ENCODE data around the gene BLTP3A.

Gene BLTP3A

GRCh38 chr6:34774967-34775366 lies 16.9 kb upstream of the BLTP3A start:
- TF ChIP-seq NFIC (IDR thresholded peaks at IDR 0.05) (no peak), ZBTB7A (IDR thresholded peaks at IDR 0.05; ENCODE audit: low read depth) (no peak), USF1 (IDR thresholded peaks at IDR 0.05) (no peak), EGR1 (IDR thresholded peaks at IDR 0.05) (no peak), TEAD4 (IDR thresholded peaks at IDR 0.05) (no peak), MAX (IDR thresholded peaks at IDR 0.05) (no peak), TCF12 (IDR thresholded peaks at IDR 0.05; ENCODE audit: low read depth) (no peak), RAD21 (IDR thresholded peaks at IDR 0.05; ENCODE audit: low read depth) (no peak), FOXM1 (IDR thresholded peaks at IDR 0.05; ENCODE audit: borderline replicate concordance, low read depth) (no peak)

- TF ChIP-seq USF1 (IDR thresholded peaks at IDR 0.05) (no peak), EP300 (IDR thresholded peaks at IDR 0.05; ENCODE audit: borderline replicate concordance) (no peak)
Observed at GRCh38 chr6:34788111-34788510, 3.8 kb upstream of the BLTP3A start.

- TF ChIP-seq RAD21 (IDR thresholded peaks at IDR 0.05; ENCODE audit: low read depth) (peak; percentile 31; the same call in 1 of the 2 replicates), USF1 (IDR thresholded peaks at IDR 0.05) (no peak)
Observed at GRCh38 chr6:34791164-34791700, 651 bp upstream of the BLTP3A start.

- TF ChIP-seq RAD21 (IDR thresholded peaks at IDR 0.05; ENCODE audit: low read depth), result no peak
- TF ChIP-seq CEBPB (IDR thresholded peaks at IDR 0.05), result peak; percentile 75
- no peak for TF ChIP-seq EGR1 (IDR thresholded peaks at IDR 0.05)
- TF ChIP-seq TEAD4 (IDR thresholded peaks at IDR 0.05), result no peak
- no peak for TF ChIP-seq YY1 (IDR thresholded peaks at IDR 0.05; ENCODE audit: low read depth)
- 0 out of 2 replicates have a peak, but pooled peaks have one; percentile 3 for TF ChIP-seq MAX (IDR thresholded peaks at IDR 0.05)
- no peak for TF ChIP-seq EP300 (IDR thresholded peaks at IDR 0.05; ENCODE audit: borderline replicate concordance)
Observed at GRCh38 chr6:34792605-34793500, 970 bp downstream of the BLTP3A start.

GRCh38 chr6:34793877-34794276 lies 2.0 kb downstream of the BLTP3A start:
- no peak for TF ChIP-seq CREB1 (IDR thresholded peaks at IDR 0.05; ENCODE audit: low read depth)
- no peak for TF ChIP-seq TEAD4 (IDR thresholded peaks at IDR 0.05)
- TF ChIP-seq FOXM1 (IDR thresholded peaks at IDR 0.05; ENCODE audit: borderline replicate concordance, low read depth), result no peak
- no peak for TF ChIP-seq ZBTB7A (IDR thresholded peaks at IDR 0.05; ENCODE audit: low read depth)
- TF ChIP-seq RAD21 (IDR thresholded peaks at IDR 0.05; ENCODE audit: low read depth), result no peak
- no peak for TF ChIP-seq YY1 (IDR thresholded peaks at IDR 0.05; ENCODE audit: low read depth)
- TF ChIP-seq USF1 (IDR thresholded peaks at IDR 0.05), result no peak
- TF ChIP-seq EP300 (IDR thresholded peaks at IDR 0.05; ENCODE audit: borderline replicate concordance), result no peak
- no peak for TF ChIP-seq MAX (IDR thresholded peaks at IDR 0.05)
- TF ChIP-seq TAF1 (IDR thresholded peaks at IDR 0.05; ENCODE audit: low read depth), result no peak
- no peak for TF ChIP-seq CEBPB (IDR thresholded peaks at IDR 0.05)
- no peak for TF ChIP-seq EGR1 (IDR thresholded peaks at IDR 0.05)

- TF ChIP-seq TAF1 (IDR thresholded peaks at IDR 0.05; ENCODE audit: low read depth), result no peak
- TF ChIP-seq EP300 (IDR thresholded peaks at IDR 0.05; ENCODE audit: borderline replicate concordance), result no peak
- no peak for TF ChIP-seq TCF12 (IDR thresholded peaks at IDR 0.05; ENCODE audit: low read depth)
- TF ChIP-seq FOXM1 (IDR thresholded peaks at IDR 0.05; ENCODE audit: borderline replicate concordance, low read depth), result no peak
- no peak for TF ChIP-seq CEBPB (IDR thresholded peaks at IDR 0.05)
- no peak for TF ChIP-seq NFIC (IDR thresholded peaks at IDR 0.05)
- no peak for TF ChIP-seq MAX (IDR thresholded peaks at IDR 0.05)
- TF ChIP-seq ZBTB7A (IDR thresholded peaks at IDR 0.05; ENCODE audit: low read depth), result no peak
- TF ChIP-seq REST (IDR thresholded peaks at IDR 0.05; ENCODE audit: low read depth), result no peak
Observed at GRCh38 chr6:34795836-34796425, 4.0 kb downstream of the BLTP3A start.

All from Ishikawa (cell line).